ENCODE results near the gene WSCD2.

WSCD2 gene

GRCh38 chr12:108117902-108118301, 11.2 kb upstream of the WSCD2 start:
- Histone ChIP-seq H3K9ac (ENCODE audit: low read depth in 1 of 2, low read length in 2 of 2) (no peak overlapping the region), H3K4me1 (ENCODE audit: control insufficient read depth in 1 of 2, insufficient read depth in 2 of 2, low read length in 2 of 2) (peaks cover 0 to 6% of the 10 kb centered on the region in 2 donors), H3K4me3 (ENCODE audit: low read depth in 1 of 2, low read length in 2 of 2) (no peak overlapping the region), H3K27ac (ENCODE audit: low read depth, low read length) (no peak overlapping the region), H3K27me3 (ENCODE audit: control insufficient read depth in 1 of 2, insufficient read depth in 2 of 2, low read length in 2 of 2) (no peaks in the 10 kb centered on the region), H3K36me3 (ENCODE audit: control insufficient read depth in 1 of 2, insufficient read depth in 2 of 2, low read length in 2 of 2) (no peaks in the 10 kb centered on the region), H3K9me3 (ENCODE audit: control insufficient read depth in 1 of 2, low read length in 2 of 2) (no peaks in the 10 kb centered on the region)

- H3K4me1 ChIP-seq (ENCODE audit: control insufficient read depth in 1 of 2, insufficient read depth in 2 of 2, low read length in 2 of 2): peaks cover 0 to 6% of the 10 kb centered on the region in 2 donors
- no peak overlapping the region for H3K27ac ChIP-seq (ENCODE audit: low read depth, low read length)
- no peaks in the 10 kb centered on the region for H3K9me3 ChIP-seq (ENCODE audit: control insufficient read depth in 1 of 2, low read length in 2 of 2)
- H3K27me3 ChIP-seq (ENCODE audit: control insufficient read depth in 1 of 2, insufficient read depth in 2 of 2, low read length in 2 of 2): no peaks in the 10 kb centered on the region
- no peak overlapping the region for H3K9ac ChIP-seq (ENCODE audit: low read depth in 1 of 2, low read length in 2 of 2)
- no peaks in the 10 kb centered on the region for H3K36me3 ChIP-seq (ENCODE audit: control insufficient read depth in 1 of 2, insufficient read depth in 2 of 2, low read length in 2 of 2)
- H3K4me3 ChIP-seq (ENCODE audit: low read depth in 1 of 2, low read length in 2 of 2): no peak overlapping the region
Measured at GRCh38 chr12:108119126-108119973, 9.7 kb upstream of the WSCD2 start.

- Histone ChIP-seq H3K4me3 (ENCODE audit: low read depth in 1 of 2, low read length in 2 of 2) (no peak overlapping the region), H3K4me1 (ENCODE audit: control insufficient read depth in 1 of 2, insufficient read depth in 2 of 2, low read length in 2 of 2) (peaks cover 0 to 6% of the 10 kb centered on the region in 2 donors), H3K9ac (ENCODE audit: low read depth in 1 of 2, low read length in 2 of 2) (no peak overlapping the region), H3K36me3 (ENCODE audit: control insufficient read depth in 1 of 2, insufficient read depth in 2 of 2, low read length in 2 of 2) (no peaks in the 10 kb centered on the region), H3K27ac (ENCODE audit: low read depth, low read length) (no peak overlapping the region), H3K27me3 (ENCODE audit: control insufficient read depth in 1 of 2, insufficient read depth in 2 of 2, low read length in 2 of 2) (no peaks in the 10 kb centered on the region), H3K9me3 (ENCODE audit: control insufficient read depth in 1 of 2, low read length in 2 of 2) (no peaks in the 10 kb centered on the region)
Measured at GRCh38 chr12:108119974-108120862, 8.9 kb upstream of the WSCD2 start.

- no peak overlapping the region for H3K27ac ChIP-seq (ENCODE audit: low read depth, low read length)
- no peak overlapping the region for H3K4me3 ChIP-seq (ENCODE audit: low read depth in 1 of 2, low read length in 2 of 2)
- no peaks in the 10 kb centered on the region for H3K9me3 ChIP-seq (ENCODE audit: control insufficient read depth in 1 of 2, low read length in 2 of 2)
- no peaks in the 10 kb centered on the region for H3K36me3 ChIP-seq (ENCODE audit: control insufficient read depth in 1 of 2, insufficient read depth in 2 of 2, low read length in 2 of 2)
- peaks cover 0 to 6% of the 10 kb centered on the region in 2 donors for H3K4me1 ChIP-seq (ENCODE audit: control insufficient read depth in 1 of 2, insufficient read depth in 2 of 2, low read length in 2 of 2)
- no peaks in the 10 kb centered on the region for H3K27me3 ChIP-seq (ENCODE audit: control insufficient read depth in 1 of 2, insufficient read depth in 2 of 2, low read length in 2 of 2)
- H3K9ac ChIP-seq (ENCODE audit: low read depth in 1 of 2, low read length in 2 of 2): no peak overlapping the region
Measured at GRCh38 chr12:108120863-108121165, 8.3 kb upstream of the WSCD2 start.

GRCh38 chr12:108121320-108121719, 7.8 kb upstream of the WSCD2 start:
- Histone ChIP-seq H3K9me3 (ENCODE audit: control insufficient read depth in 1 of 2, low read length in 2 of 2) (no peaks in the 10 kb centered on the region), H3K4me1 (ENCODE audit: control insufficient read depth in 1 of 2, insufficient read depth in 2 of 2, low read length in 2 of 2) (peaks cover 0 to 6% of the 10 kb centered on the region in 2 donors), H3K36me3 (ENCODE audit: control insufficient read depth in 1 of 2, insufficient read depth in 2 of 2, low read length in 2 of 2) (no peaks in the 10 kb centered on the region), H3K4me3 (ENCODE audit: low read depth in 1 of 2, low read length in 2 of 2) (no peak overlapping the region), H3K27ac (ENCODE audit: low read depth, low read length) (no peak overlapping the region), H3K27me3 (ENCODE audit: control insufficient read depth in 1 of 2, insufficient read depth in 2 of 2, low read length in 2 of 2) (no peaks in the 10 kb centered on the region), H3K9ac (ENCODE audit: low read depth in 1 of 2, low read length in 2 of 2) (no peak overlapping the region)

GRCh38 chr12:108121728-108122471, 7.2 kb upstream of the WSCD2 start:
- Histone ChIP-seq H3K36me3 (ENCODE audit: control insufficient read depth in 1 of 2, insufficient read depth in 2 of 2, low read length in 2 of 2) (no peaks in the 10 kb centered on the region), H3K4me1 (ENCODE audit: control insufficient read depth in 1 of 2, insufficient read depth in 2 of 2, low read length in 2 of 2) (peaks cover 0 to 6% of the 10 kb centered on the region in 2 donors), H3K4me3 (ENCODE audit: low read depth in 1 of 2, low read length in 2 of 2) (no peak overlapping the region), H3K9ac (ENCODE audit: low read depth in 1 of 2, low read length in 2 of 2) (no peak overlapping the region), H3K27me3 (ENCODE audit: control insufficient read depth in 1 of 2, insufficient read depth in 2 of 2, low read length in 2 of 2) (no peaks in the 10 kb centered on the region), H3K27ac (ENCODE audit: low read depth, low read length) (no peak overlapping the region), H3K9me3 (ENCODE audit: control insufficient read depth in 1 of 2, low read length in 2 of 2) (no peaks in the 10 kb centered on the region)

GRCh38 chr12:108122644-108123043, 6.4 kb upstream of the WSCD2 start:
- Histone ChIP-seq H3K9ac (ENCODE audit: low read depth in 1 of 2, low read length in 2 of 2) (no peak overlapping the region), H3K4me1 (ENCODE audit: control insufficient read depth in 1 of 2, insufficient read depth in 2 of 2, low read length in 2 of 2) (peaks cover 0 to 6% of the 10 kb centered on the region in 2 donors), H3K4me3 (ENCODE audit: low read depth in 1 of 2, low read length in 2 of 2) (no peak overlapping the region), H3K27me3 (ENCODE audit: control insufficient read depth in 1 of 2, insufficient read depth in 2 of 2, low read length in 2 of 2) (peaks cover 0 to 1% of the 10 kb centered on the region in 2 donors), H3K36me3 (ENCODE audit: control insufficient read depth in 1 of 2, insufficient read depth in 2 of 2, low read length in 2 of 2) (no peaks in the 10 kb centered on the region), H3K9me3 (ENCODE audit: control insufficient read depth in 1 of 2, low read length in 2 of 2) (no peaks in the 10 kb centered on the region), H3K27ac (ENCODE audit: low read depth, low read length) (no peak overlapping the region)

GRCh38 chr12:108123402-108123801, 5.7 kb upstream of the WSCD2 start:
- Histone ChIP-seq H3K4me3 (ENCODE audit: low read depth in 1 of 2, low read length in 2 of 2) (no peak overlapping the region), H3K4me1 (ENCODE audit: control insufficient read depth in 1 of 2, insufficient read depth in 2 of 2, low read length in 2 of 2) (peaks cover 0 to 6% of the 10 kb centered on the region in 2 donors), H3K9me3 (ENCODE audit: control insufficient read depth in 1 of 2, low read length in 2 of 2) (no peaks in the 10 kb centered on the region), H3K27me3 (ENCODE audit: control insufficient read depth in 1 of 2, insufficient read depth in 2 of 2, low read length in 2 of 2) (peaks cover 2 to 5% of the 10 kb centered on the region in 2 donors), H3K36me3 (ENCODE audit: control insufficient read depth in 1 of 2, insufficient read depth in 2 of 2, low read length in 2 of 2) (no peaks in the 10 kb centered on the region), H3K9ac (ENCODE audit: low read depth in 1 of 2, low read length in 2 of 2) (no peak overlapping the region), H3K27ac (ENCODE audit: low read depth, low read length) (no peak overlapping the region)

GRCh38 chr12:108125073-108125472, 4.0 kb upstream of the WSCD2 start:
- peaks cover 0 to 5% of the 10 kb centered on the region in 2 donors for H3K4me1 ChIP-seq (ENCODE audit: control insufficient read depth in 1 of 2, insufficient read depth in 2 of 2, low read length in 2 of 2)
- no peak overlapping the region for H3K9ac ChIP-seq (ENCODE audit: low read depth in 1 of 2, low read length in 2 of 2)
- H3K36me3 ChIP-seq (ENCODE audit: control insufficient read depth in 1 of 2, insufficient read depth in 2 of 2, low read length in 2 of 2): no peaks in the 10 kb centered on the region
- H3K27me3 ChIP-seq (ENCODE audit: control insufficient read depth in 1 of 2, insufficient read depth in 2 of 2, low read length in 2 of 2): peaks cover 10 to 11% of the 10 kb centered on the region in 2 donors
- H3K4me3 ChIP-seq (ENCODE audit: low read depth in 1 of 2, low read length in 2 of 2): no peak overlapping the region
- H3K9me3 ChIP-seq (ENCODE audit: control insufficient read depth in 1 of 2, low read length in 2 of 2): no peaks in the 10 kb centered on the region
- H3K27ac ChIP-seq (ENCODE audit: low read depth, low read length): no peak overlapping the region
